Breast epithelium (tissue), 4 donors: Measurements from ENCODE around the gene NR6A1. TPM values are rescaled to one million over a fixed set of nuclear protein-coding genes. Genes with fewer than 3 reads are reported as not detected.

Source experiments
- DNase-seq, 2 donors: peaks; one replicate each; pipeline ENCODE4 v3.0.0-alpha.2; 2019; ENCODE audit warnings: low spot score in 2 of 2
- H3K27ac ChIP-seq, 2 donors: fragments of 200-600 bp; sonication (generic) in 1 of 2; one replicate each; pipeline ENCODE4 v1.5.1; 2016 to 2019; ENCODE audit warnings: mild to moderate bottlenecking in 1 of 2
- H3K27me3 ChIP-seq, 2 donors: fragments of 200-600 bp; sonication (generic) in 1 of 2; one replicate each; pipeline versions ENCODE4 v1.5.1 to v1.6.0; 2017 to 2019; ENCODE audit warnings: control low read depth in 1 of 2, mild to moderate bottlenecking in 1 of 2
- H3K36me3 ChIP-seq: fragments of 200-600 bp; one replicate; pipeline ENCODE4 v1.5.1; 2019
- H3K4me1 ChIP-seq, 2 donors: fragments of 200-600 bp; sonication (generic); one replicate each; pipeline ENCODE4 v1.5.1; 2016 to 2019; ENCODE audit warnings: control low read depth in 1 of 2
- H3K4me3 ChIP-seq, 3 donors: fragments of 200-600 bp; sonication (generic); 1 replicate in 2 of 3; 2 replicates in 1 of 3; pipeline ENCODE4 v1.5.1; 2016 to 2019; ENCODE audit warnings: mild to moderate bottlenecking in 3 of 3, moderate library complexity in 2 of 3
- H3K9me3 ChIP-seq, 2 donors: fragments of 200-600 bp; sonication (generic) in 1 of 2; one replicate each; pipeline ENCODE4 v1.5.1; 2016 to 2019; ENCODE audit warnings: control low read depth in 1 of 2
- POLR2A ChIP-seq: fragments of 450-650 bp; IDR thresholded peaks from one replicate; pipeline ENCODE4 v1.6.1; 2016; ENCODE audit warnings: antibody characterized with exemption, mild to moderate bottlenecking, moderate library complexity
- POLR2AphosphoS5 ChIP-seq, 3 donors: sonication (generic); formaldehyde crosslinking; IDR thresholded peaks; one replicate each; pipeline ENCODE4 v1.6.1; 2017; ENCODE audit warnings: antibody characterized with exemption in 3 of 3
- intact Hi-C: fragments of 100-400 bp; cut with DNase I; formaldehyde crosslinking; loops from one replicate; pipeline ENCODE4 v1.15.1; 2023; ENCODE audit warnings: low total_unique reads
- total RNA-seq, 3 donors: library from RNA; depleted of rRNA; stranded (reverse); fragments of >200 nt; gene quantifications; one replicate each; pipeline ENCODE4 v1.1.0, GENCODE V29; 2016
- TF ChIP-seq, protein P1 (sequence below), 3 donors: fragments of 450-650 bp; IDR thresholded peaks; one replicate each; pipeline ENCODE4 v1.5.1; 2016 to 2017; ENCODE audit warnings: antibody characterized with exemption in 3 of 3, mild to moderate bottlenecking in 3 of 3, moderate library complexity in 3 of 3

NR6A1 gene
- total RNA-seq, 3 donors from 2014 or later = 1.3 to 5.3 (median 3.9) TPM

DNA sequence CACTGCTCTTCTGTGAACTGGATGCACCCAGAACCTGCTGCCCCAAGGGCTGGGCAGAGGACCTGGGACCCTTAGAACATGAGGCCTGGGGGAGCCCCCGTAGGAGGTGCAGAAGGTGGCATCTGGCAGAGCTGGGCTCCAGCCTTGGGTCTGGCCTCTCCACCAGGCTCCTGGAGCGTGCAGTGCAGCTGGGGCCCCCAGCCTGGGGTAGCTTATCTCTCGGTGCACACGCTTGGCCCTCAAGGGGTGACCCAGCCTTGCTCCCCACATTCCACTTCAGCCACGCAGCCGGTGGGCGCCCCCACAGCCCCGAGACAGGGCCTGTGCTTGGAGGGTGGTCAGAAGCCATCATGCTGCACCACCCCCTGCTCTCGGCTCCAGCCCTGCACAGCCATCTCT is 258.3 kb downstream of the NR6A1 start:
- H3K36me3 ChIP-seq = no peaks in the 10 kb centered on the region
- H3K9me3 ChIP-seq = no peaks in the 10 kb centered on the region
- no peak for DNase-seq
- intact Hi-C loops = no loop called here
- no peak overlapping the region for H3K4me3 ChIP-seq
- TF ChIP-seq POLR2A (no peak), POLR2AphosphoS5 (IDR thresholded peaks at IDR 0.05) (no peak)
- TF ChIP-seq, protein P1, sequence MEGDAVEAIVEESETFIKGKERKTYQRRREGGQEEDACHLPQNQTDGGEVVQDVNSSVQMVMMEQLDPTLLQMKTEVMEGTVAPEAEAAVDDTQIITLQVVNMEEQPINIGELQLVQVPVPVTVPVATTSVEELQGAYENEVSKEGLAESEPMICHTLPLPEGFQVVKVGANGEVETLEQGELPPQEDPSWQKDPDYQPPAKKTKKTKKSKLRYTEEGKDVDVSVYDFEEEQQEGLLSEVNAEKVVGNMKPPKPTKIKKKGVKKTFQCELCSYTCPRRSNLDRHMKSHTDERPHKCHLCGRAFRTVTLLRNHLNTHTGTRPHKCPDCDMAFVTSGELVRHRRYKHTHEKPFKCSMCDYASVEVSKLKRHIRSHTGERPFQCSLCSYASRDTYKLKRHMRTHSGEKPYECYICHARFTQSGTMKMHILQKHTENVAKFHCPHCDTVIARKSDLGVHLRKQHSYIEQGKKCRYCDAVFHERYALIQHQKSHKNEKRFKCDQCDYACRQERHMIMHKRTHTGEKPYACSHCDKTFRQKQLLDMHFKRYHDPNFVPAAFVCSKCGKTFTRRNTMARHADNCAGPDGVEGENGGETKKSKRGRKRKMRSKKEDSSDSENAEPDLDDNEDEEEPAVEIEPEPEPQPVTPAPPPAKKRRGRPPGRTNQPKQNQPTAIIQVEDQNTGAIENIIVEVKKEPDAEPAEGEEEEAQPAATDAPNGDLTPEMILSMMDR (IDR thresholded peaks at IDR 0.05) = no peak
- H3K4me1 ChIP-seq = no peaks in the 10 kb centered on the region
- H3K27me3 ChIP-seq = no peaks in the 10 kb centered on the region
- no peak overlapping the region for H3K27ac ChIP-seq

DNA sequence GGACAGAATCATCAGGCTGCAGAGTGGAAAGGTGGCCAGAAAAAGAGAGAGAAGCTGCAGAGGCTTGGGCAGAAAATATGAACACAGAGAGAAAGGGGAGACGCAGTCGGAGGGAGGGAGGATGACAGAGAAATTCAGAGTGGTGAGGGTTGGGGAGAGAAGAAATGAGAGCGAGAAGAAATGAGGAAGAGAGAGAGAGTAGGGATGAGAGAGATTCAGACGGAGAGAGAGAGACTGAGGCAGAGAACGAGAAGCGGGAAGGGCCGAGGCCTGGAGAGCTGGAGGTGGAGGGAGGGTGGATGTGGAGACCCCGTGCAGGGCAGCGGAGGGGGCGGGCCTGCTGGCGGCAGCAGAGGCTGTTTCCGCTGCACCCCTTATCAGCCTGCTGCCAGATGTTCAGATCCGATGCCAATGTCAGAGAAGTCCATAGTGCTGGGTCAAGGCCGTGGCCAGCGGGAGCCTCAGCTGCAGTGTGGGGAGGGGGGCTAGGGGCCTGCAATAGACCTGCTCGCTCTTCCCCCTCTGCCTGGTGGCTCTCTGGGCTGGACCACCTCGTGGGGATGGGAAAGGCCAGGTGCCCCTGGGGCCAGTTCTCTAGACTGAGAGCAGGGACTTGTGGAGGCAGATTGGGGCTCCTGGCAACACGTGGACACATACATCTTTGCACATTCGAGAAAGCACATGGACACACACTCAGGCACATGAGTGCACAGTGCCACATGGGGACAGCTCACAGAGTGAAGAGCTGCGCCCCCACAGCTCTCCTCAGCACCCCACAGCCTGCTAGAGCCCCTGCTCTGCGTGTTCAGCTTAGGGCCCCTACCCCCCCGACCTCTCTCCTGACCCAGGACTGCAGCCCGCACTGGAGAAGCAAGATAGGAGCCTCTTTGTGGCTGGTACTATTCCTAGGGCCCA is 259.0 kb downstream of the NR6A1 start:
- intact Hi-C loops = no loop called here
- Histone ChIP-seq H3K4me3 (no peak overlapping the region), H3K27me3 (no peaks in the 10 kb centered on the region), H3K36me3 (no peaks in the 10 kb centered on the region), H3K27ac (no peak overlapping the region), H3K9me3 (no peaks in the 10 kb centered on the region), H3K4me1 (no peaks in the 10 kb centered on the region)
- no peak for DNase-seq
- TF ChIP-seq POLR2AphosphoS5 (IDR thresholded peaks at IDR 0.05) (no peak), POLR2A (no peak)
- TF ChIP-seq, protein P1 (IDR thresholded peaks at IDR 0.05) = no peak

GRCh38 chr9:124511426-124511840 is 259.7 kb downstream of the NR6A1 start:
- no peaks in the 10 kb centered on the region for H3K9me3 ChIP-seq
- H3K4me3 ChIP-seq = no peak overlapping the region
- TF ChIP-seq POLR2AphosphoS5 (IDR thresholded peaks at IDR 0.05) = no peak
- no peak for TF ChIP-seq POLR2A
- no peaks in the 10 kb centered on the region for H3K4me1 ChIP-seq
- no peak overlapping the region for H3K27ac ChIP-seq
- intact Hi-C loops = no loop called here
- H3K36me3 ChIP-seq = no peaks in the 10 kb centered on the region
- no peaks in the 10 kb centered on the region for H3K27me3 ChIP-seq
- no peak for DNase-seq

DNA sequence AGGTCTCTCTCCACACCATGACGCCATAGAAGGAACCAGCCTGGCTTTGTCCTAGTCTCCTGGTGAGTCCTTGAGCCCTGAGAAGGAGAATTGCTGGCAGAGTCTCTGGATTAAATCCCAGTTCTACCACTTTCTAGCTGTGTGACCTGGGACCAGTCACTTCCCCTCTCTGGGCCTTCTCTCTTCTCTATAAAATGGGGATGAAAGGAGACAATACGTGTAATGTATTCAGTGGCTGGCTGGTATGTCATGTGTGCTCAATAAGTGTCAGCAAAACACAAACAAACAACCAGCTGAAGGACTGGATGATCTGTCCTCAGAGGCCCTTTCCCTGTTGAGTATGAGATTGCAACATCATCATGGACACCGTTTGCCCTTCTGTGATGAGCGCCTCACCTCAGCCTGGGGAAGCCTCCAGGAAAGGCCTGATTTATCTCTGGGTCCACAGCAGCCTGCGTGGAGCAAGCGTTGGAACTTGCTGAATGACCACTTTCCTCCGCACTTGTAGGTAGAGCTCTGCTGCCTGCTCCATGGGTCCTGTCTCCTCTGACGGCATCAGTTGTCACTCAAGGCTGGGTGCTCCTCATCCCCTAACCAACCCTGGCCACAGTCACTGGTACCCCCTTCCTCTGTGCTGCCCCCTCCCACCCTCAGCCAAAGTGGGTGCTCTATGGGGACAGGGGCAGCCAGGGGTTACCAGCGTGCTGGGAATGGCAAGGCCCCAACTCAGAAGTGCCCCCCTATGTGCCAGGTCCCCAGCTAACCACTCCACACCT is 260.3 kb downstream of the NR6A1 start:
- H3K9me3 ChIP-seq = no peaks in the 10 kb centered on the region
- DNase-seq = no peak
- no peak overlapping the region for H3K4me3 ChIP-seq
- H3K27ac ChIP-seq = no peak overlapping the region
- TF ChIP-seq POLR2A (no peak), POLR2AphosphoS5 (IDR thresholded peaks at IDR 0.05) (no peak)
- TF ChIP-seq, protein P1 (IDR thresholded peaks at IDR 0.05) = no peak
- peaks cover 0 to under 1% of the 10 kb centered on the region in 2 donors for H3K27me3 ChIP-seq
- H3K4me1 ChIP-seq = no peaks in the 10 kb centered on the region
- no peaks in the 10 kb centered on the region for H3K36me3 ChIP-seq
- intact Hi-C loops = no loop called here

GRCh38 chr9:124507880-124508423 is 263.2 kb downstream of the NR6A1 start:
- no peaks in the 10 kb centered on the region for H3K9me3 ChIP-seq
- TF ChIP-seq, protein P1 (IDR thresholded peaks at IDR 0.05) = no peak
- no peak for TF ChIP-seq POLR2AphosphoS5 (IDR thresholded peaks at IDR 0.05)
- no peak for TF ChIP-seq POLR2A
- no peak overlapping the region for H3K27ac ChIP-seq
- intact Hi-C loops = loop anchor here (10.0 kb wide), 1 partner anchor 893 kb away; no protein-coding TSS in a partner anchor
- H3K4me3 ChIP-seq = no peak overlapping the region
- peaks cover 0 to 5% of the 10 kb centered on the region in 2 donors for H3K4me1 ChIP-seq
- H3K36me3 ChIP-seq = no peaks in the 10 kb centered on the region
- peaks cover 6 to 26% of the 10 kb centered on the region in 2 donors for H3K27me3 ChIP-seq
- no peak for DNase-seq
